HG03457 (cell line): ENCODE data around the gene MED25.

Experiments
- ATAC-seq: cut with Tn5 transposase; IDR thresholded peaks from one replicate; pipeline ENCODE4 v1.9.1; 2021; ENCODE audit warnings: moderate number of reproducible peaks; ENCODE audit not compliant: unreplicated experiment

MED25 gene

DNA sequence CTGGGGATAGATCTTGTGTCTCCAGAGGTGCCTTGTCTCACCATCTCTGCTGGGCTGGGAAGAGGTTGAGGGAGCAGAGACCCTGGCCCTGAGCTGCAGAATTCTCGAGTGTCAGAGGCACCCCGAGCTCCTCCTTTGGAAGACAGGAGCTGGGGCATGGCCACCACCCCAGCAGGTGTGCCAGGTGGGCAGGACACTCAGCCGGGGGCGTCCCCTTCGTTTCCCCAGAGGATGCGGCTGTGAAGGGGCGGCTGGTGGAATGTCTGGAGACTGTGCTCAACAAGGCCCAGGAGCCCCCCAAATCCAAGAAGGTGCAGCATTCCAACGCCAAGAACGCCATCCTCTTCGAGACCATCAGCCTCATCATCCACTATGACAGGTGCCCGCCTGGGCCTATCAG, 19.5 kb upstream of the MED25 start:
- ATAC-seq, result no peak

DNA sequence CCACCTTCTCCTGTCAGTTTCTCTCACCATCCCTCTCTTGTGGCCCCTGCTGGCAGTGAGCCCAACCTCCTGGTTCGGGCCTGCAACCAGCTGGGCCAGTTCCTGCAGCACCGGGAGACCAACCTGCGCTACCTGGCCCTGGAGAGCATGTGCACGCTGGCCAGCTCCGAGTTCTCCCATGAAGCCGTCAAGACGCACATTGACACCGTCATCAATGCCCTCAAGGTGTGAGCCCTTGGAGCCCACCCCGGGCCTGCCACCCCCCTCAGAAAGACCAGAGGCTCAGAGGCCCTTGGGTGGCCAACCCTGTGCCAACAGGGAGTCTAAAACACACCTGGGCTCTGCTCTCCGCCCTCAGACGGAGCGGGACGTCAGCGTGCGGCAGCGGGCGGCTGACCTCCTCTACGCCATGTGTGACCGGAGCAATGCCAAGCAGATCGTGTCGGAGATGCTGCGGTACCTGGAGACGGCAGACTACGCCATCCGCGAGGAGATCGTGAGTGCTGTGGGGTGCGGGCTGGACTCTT, 18.8 kb upstream of the MED25 start:
- no peak for ATAC-seq

DNA sequence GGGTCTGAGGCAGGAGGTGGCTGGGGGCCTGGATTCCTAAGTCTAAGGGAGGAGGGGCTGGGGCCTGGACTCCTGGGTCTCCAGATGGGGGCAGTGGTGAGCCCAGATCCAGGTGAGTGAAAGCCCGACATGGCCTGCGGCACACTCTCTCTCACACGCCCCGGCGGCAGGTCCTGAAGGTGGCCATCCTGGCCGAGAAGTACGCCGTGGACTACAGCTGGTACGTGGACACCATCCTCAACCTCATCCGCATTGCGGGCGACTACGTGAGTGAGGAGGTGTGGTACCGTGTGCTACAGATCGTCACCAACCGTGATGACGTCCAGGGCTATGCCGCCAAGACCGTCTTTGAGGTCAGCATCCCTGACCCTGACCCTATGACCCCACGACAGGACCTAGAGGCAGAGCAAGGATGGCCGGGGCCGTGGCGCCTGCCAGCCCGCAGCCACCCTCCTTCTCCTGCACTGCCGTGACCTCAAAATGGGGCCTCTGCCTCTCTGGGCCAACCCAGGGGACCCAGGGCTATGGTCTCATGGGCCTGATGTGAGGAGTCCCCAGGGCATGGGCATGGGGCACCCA, 18.2 kb upstream of the MED25 start:
- no peak for ATAC-seq

DNA sequence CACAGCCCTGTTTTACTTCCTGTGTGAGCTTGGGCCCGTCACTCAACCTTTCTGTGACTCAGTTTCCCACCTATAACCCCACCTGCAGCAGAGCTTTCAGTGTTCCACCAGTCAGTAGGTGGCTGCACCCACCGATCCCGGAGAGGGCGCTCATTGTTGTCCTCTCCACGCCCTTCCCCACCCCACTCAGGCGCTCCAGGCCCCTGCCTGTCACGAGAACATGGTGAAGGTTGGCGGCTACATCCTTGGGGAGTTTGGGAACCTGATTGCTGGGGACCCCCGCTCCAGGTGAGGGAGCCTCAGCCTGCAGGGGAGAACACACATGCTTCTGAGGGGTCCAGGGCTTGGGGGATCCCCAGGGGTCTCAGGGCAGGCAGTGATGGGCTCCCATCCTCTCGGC, 17.3 kb upstream of the MED25 start:
- ATAC-seq, result no peak

DNA sequence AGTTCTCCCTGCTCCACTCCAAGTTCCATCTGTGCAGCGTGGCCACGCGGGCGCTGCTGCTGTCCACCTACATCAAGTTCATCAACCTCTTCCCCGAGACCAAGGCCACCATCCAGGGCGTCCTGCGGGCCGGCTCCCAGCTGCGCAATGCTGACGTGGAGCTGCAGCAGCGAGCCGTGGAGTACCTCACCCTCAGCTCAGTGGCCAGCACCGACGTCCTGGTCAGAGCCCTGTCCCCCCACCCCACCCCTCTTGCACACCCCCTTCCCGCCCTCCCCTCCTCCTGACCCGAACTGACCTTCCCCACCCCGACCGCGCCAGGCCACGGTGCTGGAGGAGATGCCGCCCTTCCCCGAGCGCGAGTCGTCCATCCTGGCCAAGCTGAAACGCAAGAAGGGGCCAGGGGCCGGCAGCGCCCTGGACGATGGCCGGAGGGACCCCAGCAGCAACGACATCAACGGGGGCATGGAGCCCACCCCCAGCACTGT, 16.6 kb upstream of the MED25 start:
- no peak for ATAC-seq

DNA sequence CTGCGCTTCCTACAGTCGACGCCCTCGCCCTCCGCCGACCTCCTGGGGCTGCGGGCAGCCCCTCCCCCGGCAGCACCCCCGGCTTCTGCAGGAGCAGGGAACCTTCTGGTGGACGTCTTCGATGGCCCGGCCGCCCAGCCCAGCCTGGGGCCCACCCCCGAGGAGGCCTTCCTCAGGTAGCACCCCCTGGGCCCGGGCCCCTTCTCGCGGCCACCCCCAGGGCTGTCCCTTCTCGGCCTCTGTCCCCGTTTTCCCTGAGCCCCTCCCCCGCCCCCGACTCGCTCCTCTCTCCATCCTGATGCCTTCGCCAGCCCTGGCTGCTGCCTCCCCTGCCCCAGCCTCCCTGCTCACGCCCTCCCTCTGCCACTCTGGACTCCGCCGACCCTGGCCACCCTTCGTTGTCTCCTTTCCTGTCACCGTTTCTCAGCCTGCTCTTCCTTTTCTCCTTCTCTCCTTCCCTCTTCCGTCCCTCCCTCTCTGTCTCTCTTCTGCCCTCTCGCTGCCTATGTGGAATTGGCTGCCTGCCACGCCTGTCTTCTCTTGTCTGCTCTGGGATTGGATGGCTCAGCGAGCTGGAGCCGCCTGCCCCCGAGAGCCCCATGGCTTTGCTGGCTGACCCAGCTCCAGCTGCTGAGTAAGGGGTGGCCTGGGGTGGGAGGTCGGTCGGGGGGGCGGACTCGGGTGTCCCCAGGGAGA, 16.0 kb upstream of the MED25 start:
- ATAC-seq, result no peak

DNA sequence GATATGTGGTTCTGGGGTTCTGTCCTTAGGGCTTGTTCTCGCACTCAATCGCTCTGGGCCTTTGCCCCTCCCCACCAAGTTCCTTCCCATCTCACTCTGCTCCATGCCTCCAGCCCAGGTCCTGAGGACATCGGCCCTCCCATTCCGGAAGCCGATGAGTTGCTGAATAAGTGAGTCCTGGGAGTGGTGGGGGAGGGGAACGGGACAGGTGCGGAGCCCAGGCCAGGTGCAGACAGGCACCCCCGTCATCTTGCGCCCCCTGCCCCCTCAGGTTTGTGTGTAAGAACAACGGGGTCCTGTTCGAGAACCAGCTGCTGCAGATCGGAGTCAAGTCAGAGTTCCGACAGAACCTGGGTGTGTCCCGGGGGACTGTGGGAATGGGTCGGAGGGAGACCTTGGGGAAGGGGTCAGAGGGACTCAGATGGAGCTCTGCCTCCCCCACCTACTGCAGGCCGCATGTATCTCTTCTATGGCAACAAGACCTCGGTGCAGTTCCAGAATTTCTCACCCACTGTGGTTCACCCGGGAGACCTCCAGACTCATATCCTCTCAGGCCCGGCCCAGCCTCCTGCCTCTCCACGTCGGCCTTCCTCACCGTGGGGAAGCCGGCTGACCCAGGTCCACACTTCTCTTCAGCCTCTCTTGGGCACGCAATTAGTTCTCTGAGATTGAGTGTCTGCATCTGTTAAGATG, 15.1 kb upstream of the MED25 start:
- no peak for ATAC-seq

DNA sequence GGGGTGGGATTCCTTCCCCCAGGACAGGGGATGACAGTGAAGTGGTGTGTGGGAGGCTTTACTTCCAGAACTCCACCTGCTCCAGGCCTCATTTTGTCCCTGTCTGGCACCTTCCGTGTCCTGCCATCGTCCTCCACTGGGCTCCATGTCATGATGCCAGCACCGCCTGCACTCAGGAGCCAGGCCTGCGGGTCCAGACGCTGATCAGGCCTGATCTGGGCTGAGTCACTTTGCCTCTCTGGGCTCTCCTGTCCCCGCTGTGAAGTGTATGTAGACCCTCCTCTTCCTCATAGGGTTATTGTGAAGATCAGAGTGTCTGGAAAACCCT, 14.6 kb upstream of the MED25 start:
- no peak for ATAC-seq

DNA sequence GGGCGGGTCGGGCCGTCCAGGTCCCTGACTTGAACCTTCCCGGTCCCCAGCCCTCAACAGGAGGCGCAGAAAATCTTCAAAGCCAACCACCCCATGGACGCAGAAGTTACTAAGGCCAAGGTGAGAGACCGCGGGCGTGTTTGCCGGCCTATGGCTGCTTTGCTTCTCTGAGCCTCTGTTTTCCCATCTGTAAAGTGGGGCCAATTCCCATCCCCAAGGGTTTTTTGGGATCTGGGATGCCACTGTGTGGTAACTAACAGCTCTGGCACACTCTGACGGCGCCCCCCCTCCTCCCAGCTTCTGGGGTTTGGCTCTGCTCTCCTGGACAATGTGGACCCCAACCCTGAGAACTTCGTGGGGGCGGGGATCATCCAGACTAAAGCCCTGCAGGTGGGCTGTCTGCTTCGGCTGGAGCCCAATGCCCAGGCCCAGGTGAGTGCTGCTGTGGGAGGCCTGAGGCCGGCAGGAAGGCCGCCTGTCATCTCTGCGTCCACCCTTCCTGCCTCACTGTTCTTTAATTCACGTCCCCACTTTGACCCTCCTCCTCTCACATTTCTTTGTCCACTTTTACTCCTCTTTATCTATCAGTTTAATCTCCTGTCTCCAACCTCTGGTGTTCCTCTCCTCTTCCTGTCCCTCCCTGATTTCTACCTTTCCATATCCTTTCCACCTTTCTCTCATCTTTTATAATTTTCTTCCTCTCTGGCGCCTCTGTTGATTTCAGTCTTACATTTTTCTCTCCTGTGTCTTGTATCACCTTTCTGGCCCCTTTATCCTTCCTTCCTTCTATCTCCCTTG, 12.1 kb upstream of the MED25 start:
- no peak for ATAC-seq

DNA sequence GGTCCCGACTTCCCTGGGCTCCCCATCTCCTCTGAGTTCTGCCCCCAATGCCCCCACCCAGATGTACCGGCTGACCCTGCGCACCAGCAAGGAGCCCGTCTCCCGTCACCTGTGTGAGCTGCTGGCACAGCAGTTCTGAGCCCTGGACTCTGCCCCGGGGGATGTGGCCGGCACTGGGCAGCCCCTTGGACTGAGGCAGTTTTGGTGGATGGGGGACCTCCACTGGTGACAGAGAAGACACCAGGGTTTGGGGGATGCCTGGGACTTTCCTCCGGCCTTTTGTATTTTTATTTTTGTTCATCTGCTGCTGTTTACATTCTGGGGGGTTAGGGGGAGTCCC, 11.5 kb upstream of the MED25 start:
- ATAC-seq, result no peak

DNA sequence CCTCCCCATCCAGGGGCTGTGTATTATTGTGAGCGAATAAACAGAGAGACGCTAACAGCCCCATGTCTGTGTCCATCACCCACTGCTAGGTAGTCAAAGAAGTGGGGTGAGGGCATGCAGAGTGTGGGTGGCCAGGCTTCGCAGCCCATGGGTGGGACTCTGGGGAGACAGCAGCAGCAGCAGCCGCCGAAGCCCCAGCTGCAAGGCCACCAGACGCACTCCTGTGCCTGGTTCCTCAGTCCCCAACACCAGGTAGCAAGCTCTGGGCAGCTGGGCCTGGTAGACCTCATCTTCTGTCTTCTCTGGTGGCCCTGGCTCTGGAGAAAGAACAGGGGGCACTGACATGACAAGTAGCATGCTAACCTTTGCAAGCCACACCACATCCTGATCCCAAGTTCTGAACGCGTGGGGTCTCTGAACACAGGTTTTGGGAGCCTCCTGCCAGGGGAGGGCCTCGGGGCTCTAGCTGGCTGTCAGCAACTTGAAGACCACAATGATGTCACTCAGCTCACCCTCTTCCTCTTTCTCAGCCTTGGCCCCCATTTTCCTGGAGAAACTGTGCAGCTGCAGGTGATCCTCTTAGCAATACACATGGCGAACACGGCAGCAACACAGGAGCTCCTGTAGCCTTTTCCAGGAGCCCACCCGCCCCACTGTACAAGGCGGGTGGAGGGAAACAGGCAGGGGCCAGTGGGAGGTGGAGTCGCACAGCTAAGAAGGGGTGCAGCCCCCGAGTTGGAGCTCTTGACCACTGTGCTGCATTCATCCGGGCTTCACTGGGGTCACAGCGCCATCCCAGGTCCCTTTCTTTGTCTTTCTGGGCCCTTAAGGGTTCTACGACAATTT, 10.8 kb upstream of the MED25 start:
- no peak for ATAC-seq

DNA sequence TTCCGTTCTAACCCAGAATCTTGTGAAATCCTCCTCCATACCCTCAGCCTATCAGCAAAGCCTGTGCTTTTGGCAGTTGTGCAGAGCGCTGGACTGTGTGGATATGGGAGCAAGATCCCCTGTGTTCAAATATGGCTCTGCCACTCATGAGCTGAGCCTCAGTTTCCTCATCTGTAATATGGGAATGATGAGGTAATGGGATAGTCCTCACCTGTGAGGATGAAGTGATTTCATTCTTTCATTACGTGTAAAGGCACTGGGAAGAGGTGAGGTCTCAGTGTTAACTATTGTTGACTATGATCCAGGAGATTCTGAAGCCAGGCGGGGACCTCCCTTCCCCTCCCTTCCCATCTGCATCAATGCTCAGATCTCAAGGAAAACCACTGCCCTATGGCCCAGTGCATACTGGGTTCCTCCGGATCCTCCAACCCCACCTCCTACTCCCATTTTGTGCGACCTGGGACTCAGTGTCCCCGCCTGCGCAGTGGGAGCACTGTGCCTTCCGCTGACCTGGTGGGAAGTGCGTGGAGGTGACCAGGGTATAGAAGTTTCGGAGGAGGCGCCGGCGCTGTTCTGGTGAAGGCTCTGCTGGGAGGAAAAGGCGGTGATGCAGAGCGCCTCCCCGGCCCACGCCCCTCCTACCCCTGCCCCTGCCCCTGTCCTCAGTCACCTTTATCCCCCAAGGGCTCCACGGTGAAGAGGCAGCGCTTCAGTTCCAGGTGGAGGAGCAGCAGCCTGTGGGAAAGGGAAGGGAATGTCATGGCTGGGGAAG, 10.0 kb upstream of the MED25 start:
- no peak for ATAC-seq

DNA sequence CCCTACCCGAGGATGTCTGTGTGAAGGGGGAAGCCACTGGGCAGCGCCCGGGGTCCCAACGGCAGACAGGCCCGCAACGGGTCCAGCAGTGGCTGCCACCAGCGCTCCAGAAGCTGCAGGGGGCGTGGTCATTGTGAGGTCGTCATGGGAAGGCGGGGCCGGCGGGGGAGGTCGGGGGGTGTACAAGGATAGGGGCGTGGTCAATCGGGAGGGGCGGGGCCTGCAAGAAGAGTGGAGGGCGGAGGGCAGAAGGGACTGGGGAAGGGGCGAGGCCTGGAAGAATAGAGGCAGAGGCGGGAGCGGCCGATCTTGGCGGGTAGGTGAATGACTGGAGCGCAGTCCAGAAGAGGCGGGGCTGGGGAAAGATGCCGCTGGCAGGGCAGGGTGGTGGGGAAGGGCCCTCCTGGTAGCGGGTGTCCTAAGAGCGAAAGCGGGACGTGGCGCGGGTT, 9.4 kb upstream of the MED25 start:
- no peak for ATAC-seq

DNA sequence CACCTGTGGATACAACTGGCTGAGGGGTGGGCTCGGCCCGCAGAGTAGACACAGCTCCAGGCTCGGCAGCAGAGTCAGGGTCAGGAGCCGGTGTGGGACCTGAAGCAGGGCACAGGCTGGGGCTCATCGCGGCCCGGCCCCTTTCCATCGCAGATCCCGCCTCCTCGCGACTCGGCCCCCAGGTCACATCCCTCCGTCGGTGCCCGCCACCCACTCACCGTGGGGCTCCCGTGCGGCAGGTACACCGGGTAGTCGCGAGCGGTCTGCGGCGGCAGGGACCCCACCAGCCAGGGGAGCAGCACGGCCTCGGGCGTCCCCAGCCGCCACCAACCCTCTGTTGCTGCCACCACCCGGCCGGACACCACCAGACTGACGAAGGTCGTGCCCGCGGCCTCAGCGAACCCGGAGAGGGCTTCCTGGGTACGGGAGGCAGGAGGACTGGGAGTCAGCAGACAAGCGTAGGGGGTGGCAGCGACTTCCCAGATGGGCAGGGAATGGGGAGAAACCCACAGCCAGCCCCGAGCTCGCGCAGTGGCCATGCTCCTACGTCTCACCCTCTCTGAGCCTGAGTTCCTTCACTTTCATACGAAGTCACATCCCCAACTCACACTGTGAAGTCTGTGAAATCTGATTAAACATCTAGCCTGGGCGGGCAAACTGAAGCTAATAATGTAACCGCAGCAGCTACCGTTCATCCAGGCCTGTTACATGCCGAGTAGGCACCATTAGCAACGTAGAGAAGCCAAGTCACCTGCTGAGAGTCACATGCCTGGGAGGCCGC, 8.7 kb upstream of the MED25 start:
- ATAC-seq, result no peak

DNA sequence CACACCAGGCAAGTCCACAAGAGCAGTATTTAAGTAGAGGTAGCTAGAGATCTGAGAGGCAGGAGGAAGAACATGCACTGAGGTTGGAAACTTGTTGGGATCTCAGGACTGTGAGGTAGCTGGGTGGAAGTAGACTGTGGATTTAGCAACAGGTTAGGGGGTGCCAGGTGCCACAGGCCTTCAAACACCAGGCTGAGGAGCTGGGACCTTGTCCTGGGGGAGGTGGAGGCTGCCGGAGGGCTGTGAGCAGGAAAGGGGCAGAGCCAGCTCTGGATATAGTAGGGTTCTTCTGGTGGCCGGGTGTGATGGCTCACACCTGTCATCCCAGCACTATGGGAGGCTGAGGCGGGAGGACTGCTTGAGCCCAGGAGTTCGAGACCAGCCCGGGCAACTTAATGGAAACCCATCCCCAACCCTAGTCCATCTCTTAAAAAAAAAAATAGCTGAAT, 8.1 kb upstream of the MED25 start:
- no peak for ATAC-seq

DNA sequence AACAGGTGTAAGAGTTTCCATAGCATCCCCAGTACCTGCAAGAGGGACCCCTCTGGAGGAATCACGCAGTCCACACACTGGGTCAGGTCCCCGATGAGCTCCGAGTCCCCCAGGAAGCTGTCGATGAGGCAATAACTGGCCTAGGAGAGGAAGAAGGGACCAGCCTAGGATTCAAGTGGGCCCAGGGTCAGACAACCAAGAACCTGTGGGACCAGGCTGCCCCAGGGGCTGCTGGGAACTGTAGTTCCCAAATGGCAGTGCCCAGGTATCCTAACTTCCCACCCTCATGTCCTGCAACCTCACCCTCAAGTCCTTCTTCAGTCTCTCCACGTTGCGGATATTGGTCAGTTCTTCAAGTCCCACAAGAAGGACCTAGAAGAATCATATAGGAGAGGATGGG, 6.8 kb upstream of the MED25 start:
- ATAC-seq, result no peak

DNA sequence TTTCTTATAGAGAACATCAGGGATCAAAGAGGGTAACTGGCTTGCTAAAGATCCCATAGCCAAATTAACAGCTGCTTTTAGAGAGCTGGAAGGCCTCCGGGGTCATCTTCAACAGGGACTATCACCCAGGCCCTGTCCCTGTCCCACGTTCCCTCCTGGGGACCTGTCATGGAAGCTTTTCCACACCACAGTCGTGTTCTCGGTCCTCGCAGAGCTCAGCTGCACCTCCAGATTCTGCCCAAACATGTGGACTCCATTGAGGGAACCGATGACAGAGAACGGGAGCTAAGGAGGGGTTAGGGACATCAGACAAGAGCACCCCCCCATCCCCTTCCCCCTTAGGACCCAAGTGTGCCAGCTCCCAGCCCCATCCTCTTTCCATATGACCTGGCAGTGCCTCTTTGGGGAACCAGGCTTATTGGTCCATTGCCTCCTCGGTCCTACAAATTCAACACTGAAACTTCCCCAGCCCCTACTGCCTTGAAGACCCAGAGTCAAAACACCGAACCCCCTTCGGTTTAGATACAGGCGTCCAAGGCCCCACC, 5.6 kb upstream of the MED25 start:
- ATAC-seq, result no peak

DNA sequence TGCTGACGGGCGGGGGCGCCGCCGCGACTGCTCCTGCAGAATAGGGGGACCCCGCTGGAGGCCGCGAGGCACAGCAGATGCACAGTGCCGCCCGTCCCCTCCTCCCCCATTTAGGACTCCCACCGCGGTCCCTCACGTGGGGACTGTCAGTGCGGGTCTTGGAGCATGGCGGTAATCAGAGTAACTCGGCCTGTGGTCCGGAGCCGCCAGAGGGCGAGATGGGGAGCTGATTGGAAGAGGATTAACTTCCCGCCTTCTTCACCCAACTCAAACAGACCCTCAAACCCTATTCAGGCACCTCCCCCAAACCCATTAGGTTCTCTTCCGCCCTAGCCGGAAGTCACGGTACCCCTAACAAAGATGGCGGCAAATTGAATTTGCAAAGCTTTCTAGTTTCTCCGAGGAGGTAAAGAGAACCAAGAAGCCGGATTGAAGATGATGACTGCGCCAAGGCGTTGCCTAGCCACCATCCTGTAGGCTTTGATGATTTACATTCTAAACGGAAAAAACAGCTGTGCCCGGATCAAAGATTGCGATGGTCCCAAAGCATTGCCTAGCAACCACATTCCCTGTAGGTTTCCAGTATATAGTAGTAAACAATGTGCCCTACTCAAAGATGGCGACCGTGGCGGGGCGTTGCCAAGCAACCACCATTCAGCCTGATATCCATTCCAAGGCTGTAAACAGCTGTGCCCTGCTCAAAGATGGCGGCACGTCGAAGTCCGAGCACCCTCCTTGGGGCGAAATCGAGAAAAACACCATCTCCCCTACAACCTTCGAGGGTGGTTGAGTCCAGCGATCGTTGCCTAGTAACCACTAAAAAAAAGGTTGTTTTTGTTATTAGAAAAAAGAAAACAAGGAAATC, 4.9 kb upstream of the MED25 start, which contains the start of gene FUZ:
Gene FUZ (minus strand): TSS at position 296 of the 865 bp plus-strand sequence. CDS start 186 bp downstream, at position 110.
- ATAC-seq, result peak; percentile 45
